Inflammatory macrophage (primary cell): ENCODE data around the gene RUFY1.
"Not testable (repeated sequence)": the region's sequence is repeated elsewhere in the genome, so short reads cannot be mapped to it uniquely, and the experiment has no call there.

Experiments
- DNase-seq, 2 donors: peaks; one replicate each; pipeline ENCODE4 v3.0.0-alpha.2; 2020 to 2022

RUFY1 gene

GRCh38 chr5:179623906-179624741 lies 73.8 kb downstream of the RUFY1 start:
- DNase-seq = peak; percentile 55 to 57

GRCh38 chr5:179624841-179625271 lies 74.5 kb downstream of the RUFY1 start:
- no peak for DNase-seq

GRCh38 chr5:179633501-179634369 lies 83.4 kb downstream of the RUFY1 start:
- DNase-seq = not testable (repeated sequence)

GRCh38 chr5:179634370-179635172 lies 84.2 kb downstream of the RUFY1 start:
- DNase-seq = not testable (repeated sequence)

- DNase-seq = not testable (repeated sequence)
Measured at GRCh38 chr5:179639296-179639695, 88.9 kb downstream of the RUFY1 start.

- not testable (repeated sequence) for DNase-seq
Measured at GRCh38 chr5:179641745-179642144, 91.4 kb downstream of the RUFY1 start.

- DNase-seq = not testable (repeated sequence)
Measured at GRCh38 chr5:179642626-179643025, 92.3 kb downstream of the RUFY1 start.

GRCh38 chr5:179643141-179643920 lies 93.0 kb downstream of the RUFY1 start:
- DNase-seq = not testable (repeated sequence)

GRCh38 chr5:179644766-179645165 lies 94.4 kb downstream of the RUFY1 start:
- DNase-seq = not testable (repeated sequence)

- no peak for DNase-seq
Measured at GRCh38 chr5:179648410-179648809, 98.1 kb downstream of the RUFY1 start.

GRCh38 chr5:179649166-179649703 lies 98.9 kb downstream of the RUFY1 start:
- DNase-seq = not testable (repeated sequence)

GRCh38 chr5:179650245-179650644 lies 99.9 kb downstream of the RUFY1 start:
- DNase-seq = not testable (repeated sequence)

- peak; percentile 14 to 24 for DNase-seq
Measured at GRCh38 chr5:179653135-179653534, 102.8 kb downstream of the RUFY1 start.

- not testable (repeated sequence) for DNase-seq
Measured at GRCh38 chr5:179657302-179658178, 107.2 kb downstream of the RUFY1 start.

- DNase-seq = peak; percentile 63 to 71
Measured at GRCh38 chr5:179658179-179658856, 108.0 kb downstream of the RUFY1 start.
